HUDEP-2 (cell line): ENCODE measurements around the gene EIF4E2.

ENCODE experiments used
- DNase-seq, 76 experiments: peaks; one replicate each; lab custom pipeline; 2025; ENCODE audit not compliant: unreplicated experiment in 76 of 76; lab: John Stamatoyannopoulos, UW

The EIF4E2 gene, protein sequence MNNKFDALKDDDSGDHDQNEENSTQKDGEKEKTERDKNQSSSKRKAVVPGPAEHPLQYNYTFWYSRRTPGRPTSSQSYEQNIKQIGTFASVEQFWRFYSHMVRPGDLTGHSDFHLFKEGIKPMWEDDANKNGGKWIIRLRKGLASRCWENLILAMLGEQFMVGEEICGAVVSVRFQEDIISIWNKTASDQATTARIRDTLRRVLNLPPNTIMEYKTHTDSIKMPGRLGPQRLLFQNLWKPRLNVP

DNA sequence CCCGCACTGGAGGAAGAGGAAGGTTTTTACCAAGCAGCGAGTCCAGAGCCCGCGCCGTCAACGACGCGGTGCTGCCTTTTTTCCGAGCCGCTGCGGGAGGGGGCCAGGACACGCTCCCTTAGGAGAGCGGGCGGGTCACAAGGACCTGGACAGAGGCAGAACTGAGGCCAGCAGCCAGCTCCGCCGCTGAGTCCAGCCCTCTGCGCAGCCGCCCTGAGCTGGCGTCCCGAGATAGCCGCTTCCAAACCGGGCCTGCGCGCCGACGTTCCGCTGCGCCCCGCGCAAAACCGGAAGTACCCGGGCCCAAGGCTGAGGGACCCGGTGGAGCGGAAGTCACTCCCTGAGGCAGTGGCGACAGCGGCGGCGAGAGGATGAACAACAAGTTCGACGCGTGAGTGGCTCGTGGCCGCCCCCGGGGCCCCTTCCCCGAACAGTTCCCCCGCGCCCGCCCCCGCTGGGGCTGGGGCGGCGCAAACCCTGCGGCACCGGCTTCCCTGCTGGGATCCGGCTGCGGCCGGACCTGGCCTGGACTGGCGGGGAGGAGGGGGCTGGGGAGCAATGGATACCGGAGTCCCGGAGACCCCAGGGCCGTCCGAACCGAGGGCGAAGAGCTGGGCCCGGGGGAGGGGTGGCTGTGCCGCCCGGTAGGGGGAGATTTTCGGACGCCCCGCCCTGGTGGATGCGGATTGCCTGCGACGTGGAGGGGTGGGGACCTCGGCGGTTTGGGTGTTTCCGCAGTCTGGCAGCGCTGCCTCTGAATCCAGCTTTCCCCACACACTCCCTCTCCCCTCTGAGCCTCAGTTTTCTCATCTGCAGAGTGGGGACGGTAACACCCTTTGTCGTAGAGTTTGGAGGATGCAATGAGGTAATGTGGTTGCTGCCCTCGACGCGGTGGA, at the start of gene EIF4E2, which contains the start of gene TIGD1:
EIF4E2 (plus strand) TSS at position 336 of the 896 bp plus-strand sequence; CDS start at position 372, 36 bp downstream.
TIGD1 (minus strand) TSS at position 204 of the 896 bp plus-strand sequence. CDS start 675 bp downstream, outside the sequence.
- peak; percentile 15 to 94 (median 84) for DNase-seq

DNA sequence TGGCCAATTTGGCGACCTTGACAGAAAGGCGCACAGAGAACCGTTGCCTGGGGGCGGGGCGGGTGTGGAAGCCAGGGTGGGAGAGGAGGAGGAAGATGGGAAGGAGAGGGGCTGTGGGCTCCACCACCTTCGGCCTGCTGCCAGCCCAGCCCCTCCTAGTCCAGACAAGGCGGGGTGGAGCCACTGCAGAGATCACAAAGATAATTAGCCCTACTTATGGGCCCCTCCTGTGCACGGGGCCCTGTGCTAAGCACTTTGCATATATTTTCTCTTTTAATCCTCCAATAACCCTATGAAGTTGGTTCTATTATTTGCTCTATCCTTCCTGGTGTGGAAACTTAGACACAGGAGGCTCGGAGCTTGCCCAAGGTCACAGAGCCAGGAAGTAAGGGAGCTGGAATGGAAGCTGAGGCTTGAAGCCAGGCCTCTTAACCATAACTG, 49.1 kb upstream of the EIF4E2 start:
- no peak for DNase-seq

DNA sequence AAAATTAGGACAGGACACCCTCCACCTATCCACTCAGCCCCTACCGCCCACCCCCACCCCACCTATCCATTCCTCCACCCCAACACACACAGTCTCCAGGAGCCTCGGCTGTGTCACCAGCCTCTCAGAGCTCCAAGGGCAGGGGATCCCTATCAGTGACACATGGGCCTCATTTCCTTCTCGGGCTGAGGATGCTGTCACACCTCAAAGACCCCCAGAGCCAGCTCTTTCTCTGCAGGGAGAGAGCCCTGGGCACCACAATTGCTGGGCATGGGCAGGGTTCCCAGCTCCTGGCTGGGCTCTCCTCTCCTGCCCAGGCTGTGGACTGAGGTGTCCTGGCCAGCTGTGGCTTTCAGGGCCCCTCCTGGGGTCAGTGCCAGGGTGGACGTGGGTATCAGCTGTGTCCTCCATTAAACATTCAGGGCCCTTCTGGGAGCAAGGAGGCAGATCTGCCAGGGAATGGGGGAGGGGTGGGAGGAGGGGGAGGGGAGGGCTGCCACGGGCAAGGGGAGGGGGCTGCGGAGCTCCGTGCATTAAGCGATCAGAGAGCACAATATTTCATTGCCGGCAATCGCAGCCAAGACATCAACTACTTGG, 48.6 kb upstream of the EIF4E2 start:
- DNase-seq, result no peak

DNA sequence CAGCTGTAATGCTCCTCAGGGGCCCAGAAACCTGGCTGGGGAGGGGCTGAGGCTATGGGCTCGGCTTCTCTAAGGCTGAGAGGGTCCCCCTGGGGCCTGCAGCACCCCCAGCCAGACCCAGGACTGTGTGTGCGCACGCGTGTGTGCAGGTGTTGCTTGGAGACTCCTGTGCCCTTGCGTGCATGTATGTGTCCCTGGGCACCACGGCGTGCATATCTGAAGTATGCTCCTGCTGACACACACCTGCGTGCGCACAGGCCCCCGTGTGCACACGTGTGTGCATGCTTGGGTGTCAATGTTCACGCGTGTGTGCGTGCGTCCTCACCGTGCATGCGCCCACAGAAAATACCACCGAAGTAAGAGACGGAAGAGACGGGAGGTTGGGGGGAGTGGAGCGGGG, 48.0 kb upstream of the EIF4E2 start:
- DNase-seq, result no peak

DNA sequence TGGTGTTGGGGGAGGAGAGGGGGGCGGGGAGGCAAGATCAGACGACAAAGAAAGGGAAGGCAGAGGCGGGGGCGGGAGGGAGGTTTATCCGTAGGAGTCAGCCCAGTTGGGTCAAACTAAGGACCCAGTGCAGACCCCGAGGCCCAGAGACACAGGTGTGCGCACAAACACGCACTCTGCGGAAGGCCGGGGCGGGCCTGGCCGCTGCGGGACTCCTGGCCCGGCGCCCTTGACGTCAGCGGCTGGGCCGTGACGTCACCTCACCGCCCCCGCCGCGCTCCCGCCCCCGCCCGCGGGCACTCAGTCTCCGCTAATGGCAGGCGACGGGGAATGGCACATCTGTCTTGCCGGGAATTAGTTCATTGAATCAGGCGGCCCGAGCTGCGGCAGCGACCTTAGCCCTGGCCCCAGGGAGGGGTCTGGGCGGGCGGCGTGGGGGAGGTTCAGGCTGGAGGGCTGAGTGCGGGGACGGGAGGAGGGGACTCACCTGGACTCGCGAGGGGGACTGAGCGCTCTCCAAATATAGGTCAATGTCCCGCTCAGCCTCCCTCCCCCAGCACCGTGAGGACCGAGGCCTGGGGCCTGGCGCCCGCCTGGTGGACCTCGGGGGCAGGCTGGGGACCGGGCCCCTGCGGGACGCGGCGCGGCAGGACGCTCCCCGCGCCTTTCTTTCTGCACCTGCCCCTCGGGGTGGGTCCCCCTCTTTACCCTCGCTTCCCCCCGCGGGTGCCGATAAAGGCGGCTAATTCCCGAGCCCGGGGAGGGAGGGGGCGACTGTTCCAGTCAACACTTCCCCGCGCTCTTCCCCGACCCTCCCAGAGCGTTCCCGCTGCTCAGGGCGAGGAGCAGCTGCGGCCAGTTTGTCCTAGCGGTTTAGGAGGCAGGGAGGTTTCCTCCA, 47.3 kb upstream of the EIF4E2 start:
- DNase-seq, result peak in 1 of 76 experiments; percentile 20

DNA sequence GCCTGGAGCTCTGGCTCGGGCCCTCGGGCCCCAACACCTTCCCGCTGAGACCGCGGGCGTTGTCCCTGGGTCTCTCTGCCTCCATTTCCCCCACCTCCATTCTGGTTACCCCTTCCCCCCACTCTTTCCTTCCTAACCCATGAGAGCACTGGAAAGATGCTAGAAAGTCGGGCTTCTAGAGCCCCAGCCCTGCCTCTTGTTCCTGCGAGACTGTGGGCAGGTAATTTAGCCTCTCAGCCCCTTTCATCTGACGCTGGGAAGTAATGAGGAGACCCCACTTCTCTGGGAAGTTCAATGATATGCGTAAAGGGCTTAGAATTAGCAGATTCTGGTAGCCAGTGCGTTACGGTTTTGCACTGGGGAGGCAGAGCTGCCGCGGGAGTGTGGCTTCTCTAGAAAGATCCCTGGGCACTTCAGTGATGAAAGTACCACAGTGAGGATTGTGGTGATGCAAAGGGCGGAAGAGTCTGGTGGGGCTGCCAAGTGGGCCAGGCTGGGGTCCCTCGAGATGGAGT, 46.6 kb upstream of the EIF4E2 start:
- no peak for DNase-seq

DNA sequence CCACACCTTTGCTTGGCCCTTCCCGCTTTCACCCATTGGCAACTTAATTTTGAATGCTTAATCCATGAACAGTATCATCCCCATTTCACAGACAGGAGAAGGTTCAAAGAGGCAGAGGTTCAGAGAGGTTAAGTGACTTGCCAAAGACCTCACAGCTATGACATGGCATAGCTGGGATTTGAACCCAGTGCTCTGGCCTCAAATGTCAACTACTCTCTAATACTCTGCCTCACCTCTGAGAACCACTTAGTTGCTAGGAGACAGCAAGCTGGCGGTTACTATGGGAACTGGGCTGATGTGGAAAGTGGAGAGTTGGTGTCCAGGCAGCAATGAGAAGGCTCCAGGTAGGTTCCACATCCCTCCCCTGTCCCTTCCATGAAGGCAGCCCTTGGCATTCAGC, 46.1 kb upstream of the EIF4E2 start:
- DNase-seq, result no peak

DNA sequence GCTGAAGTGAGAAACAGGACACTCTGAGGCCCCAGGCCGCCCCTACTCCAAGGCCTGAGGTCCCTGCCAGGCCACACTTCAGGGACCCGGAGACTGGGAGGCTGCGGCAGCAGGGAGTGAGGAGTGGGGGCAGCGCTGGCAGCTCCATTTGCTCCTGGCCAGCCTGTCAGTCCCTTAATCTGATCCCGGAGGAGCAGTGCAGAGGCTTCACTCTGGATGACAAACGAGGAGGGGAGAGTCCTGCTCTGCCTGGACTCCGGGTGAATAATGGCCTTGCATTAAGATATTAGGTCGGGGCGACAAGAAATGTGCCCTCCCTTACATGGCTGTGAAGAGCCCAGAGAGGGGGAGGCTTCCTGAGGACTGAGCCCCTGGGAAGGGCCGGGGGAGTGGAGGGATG, 44.6 kb upstream of the EIF4E2 start:
- no peak for DNase-seq

DNA sequence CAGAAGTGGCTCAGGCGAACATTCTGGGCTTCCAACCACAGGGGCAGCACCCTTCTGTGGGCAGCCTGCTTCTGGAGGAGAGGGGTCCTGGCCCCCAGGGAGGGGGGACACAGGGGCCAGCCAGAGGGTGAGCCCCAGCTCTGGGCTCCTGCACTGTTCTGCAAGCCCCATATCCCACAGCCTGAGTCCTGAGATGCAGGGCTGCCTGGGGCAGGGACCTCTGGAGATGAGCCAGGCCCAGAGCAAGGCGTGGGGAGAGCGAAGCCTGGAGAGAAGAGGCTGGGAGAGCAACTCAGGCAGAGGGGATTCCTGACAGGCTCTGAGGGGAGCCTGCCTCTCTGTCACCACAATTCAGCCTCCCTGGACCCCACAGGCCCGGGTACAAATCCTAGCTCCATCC, 43.8 kb upstream of the EIF4E2 start:
- DNase-seq, result no peak

DNA sequence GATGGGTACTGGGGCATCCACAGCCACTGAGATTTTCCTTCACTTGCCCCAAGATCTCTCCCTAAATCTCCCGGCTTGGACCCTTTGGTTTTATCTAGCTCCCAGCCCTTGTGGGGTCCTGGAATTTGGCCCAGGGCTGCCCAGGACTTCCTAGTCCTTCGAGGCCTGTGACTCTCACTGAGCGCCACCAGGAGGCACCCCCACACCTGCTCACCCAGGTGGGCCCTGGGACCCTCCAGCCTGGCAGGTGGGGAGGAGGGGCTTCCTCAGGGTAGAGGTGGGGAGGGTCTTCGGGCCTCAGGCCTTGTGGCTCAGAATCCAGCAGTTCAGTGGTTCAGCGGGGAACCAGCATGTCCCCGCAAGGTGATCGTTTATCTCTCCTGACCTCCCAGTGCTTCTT, 42.2 kb upstream of the EIF4E2 start:
- no peak for DNase-seq

DNA sequence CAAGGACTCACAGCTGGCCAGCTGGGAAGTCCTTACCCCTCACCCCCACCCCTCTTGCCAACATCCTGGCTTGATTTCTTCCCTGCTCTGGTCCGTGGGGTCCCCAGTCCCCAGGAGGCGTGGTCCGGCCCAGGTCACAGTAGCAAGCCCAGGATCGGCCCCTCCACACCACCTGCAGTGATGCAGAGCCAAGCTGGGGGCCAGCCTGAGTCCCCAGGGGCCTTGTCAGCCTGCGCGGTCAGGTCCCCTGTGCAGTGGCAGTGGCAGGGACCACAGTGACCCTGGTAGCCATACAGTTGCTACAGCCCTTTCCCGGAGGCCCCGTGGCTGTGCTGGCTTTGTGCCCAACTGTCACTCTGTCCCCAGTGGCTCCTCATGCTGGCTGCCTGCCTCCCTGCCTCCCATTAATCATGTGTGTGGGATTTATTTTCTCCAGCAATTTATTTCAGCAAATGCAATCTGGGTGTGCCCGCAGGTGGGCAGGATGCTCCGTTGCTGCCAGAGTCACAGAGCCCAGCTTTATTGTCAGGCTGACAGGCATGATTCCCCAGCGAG, 39.1 kb upstream of the EIF4E2 start:
- DNase-seq, result peak in 1 of 76 experiments; percentile 6

DNA sequence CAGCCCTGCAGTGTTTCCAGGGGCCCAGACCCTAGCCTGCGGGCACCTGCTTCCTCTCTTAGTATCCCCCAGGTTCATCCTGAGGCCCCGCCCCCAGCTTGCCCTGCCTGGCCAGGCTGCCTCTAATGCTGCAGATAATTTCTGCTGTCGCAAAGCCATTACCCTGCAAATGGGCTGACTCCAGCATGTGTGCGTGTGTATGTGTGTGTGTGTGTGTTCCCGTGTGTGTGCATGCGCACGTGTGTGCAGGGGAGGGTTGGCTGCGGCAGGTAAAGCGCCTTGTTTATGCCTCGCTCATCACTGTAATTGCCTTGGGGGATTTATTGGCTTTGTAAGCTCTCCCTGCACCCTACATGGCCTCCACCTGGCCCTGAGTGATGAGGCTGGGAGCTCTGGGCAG, 37.9 kb upstream of the EIF4E2 start:
- no peak for DNase-seq

DNA sequence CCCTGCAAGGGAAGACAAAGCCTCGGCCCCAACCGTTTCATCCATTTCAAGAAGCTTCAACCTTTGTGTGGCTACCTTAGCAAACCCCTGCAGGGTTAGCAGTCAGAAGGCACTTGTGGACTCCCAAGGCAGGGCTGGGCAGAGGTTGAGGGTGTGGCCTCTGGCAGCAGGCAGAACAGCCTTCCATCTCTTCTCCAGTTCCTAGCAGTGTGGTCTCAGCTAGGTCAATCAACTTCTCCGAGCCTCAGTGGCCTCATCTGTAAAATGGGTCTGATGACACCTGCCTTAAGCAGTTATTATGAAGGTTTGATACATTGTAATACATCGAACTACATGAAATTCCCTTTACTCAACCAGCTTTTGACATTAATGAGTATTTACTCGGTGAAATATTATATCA, 37.1 kb upstream of the EIF4E2 start:
- no peak for DNase-seq

DNA sequence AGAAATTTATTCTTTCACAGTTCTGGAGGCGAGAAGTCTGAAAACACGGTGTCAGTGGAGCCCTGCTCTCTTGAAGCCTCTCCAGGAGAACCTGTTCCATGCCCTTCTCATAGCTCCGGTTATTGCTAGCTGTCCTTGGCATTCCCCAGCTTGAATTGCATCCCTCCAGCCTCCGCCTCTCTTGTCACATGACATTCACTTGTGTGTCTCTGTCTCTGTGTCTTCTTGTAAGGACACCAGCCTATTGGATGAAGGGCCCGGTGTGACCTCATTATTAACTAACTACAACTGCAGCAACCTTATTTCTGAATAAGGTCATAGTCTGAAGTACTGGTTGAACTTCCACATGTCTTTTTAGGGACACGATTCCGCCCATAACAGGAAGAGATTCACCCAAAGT, 34.9 kb upstream of the EIF4E2 start:
- DNase-seq, result no peak

DNA sequence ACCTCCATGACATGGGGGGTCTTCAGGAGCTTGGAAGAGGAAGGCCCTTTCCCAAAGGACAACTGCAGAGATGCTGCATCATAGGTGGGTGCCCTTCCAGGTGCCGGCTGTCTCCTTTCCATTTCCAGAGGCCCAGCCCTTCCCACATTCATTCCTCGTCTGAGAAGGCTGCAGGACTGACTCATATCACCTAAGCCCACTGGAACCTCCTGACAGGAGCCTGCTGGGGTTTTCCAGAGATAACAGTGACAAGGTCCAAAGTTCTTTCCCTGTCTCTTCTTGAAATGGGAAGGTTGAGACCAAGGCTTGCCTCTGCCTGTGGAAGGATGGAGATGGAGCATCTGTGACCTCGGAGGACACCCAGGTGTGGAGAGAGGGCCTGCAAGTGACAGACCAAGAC, 33.9 kb upstream of the EIF4E2 start:
- DNase-seq, result no peak

DNA sequence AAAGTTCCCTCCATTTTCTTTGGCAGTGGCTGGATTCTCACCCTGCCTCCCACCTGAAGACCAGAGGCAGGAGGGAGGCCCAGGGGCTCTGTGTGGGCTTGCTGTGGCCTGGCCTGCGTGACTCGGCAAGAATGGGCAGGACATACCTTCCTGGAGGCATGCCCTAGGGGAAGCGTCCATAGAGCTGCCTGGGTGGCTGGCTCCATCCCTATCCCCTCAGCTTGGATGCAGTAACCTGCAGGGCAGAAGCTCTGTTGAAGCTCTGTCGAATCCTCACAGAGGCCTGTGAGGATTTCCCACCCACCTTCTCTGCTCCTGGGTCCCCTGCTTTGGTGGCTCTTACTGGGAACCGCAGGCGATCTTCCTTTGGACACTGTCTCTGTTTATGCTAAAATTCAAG, 31.6 kb upstream of the EIF4E2 start:
- no peak for DNase-seq

DNA sequence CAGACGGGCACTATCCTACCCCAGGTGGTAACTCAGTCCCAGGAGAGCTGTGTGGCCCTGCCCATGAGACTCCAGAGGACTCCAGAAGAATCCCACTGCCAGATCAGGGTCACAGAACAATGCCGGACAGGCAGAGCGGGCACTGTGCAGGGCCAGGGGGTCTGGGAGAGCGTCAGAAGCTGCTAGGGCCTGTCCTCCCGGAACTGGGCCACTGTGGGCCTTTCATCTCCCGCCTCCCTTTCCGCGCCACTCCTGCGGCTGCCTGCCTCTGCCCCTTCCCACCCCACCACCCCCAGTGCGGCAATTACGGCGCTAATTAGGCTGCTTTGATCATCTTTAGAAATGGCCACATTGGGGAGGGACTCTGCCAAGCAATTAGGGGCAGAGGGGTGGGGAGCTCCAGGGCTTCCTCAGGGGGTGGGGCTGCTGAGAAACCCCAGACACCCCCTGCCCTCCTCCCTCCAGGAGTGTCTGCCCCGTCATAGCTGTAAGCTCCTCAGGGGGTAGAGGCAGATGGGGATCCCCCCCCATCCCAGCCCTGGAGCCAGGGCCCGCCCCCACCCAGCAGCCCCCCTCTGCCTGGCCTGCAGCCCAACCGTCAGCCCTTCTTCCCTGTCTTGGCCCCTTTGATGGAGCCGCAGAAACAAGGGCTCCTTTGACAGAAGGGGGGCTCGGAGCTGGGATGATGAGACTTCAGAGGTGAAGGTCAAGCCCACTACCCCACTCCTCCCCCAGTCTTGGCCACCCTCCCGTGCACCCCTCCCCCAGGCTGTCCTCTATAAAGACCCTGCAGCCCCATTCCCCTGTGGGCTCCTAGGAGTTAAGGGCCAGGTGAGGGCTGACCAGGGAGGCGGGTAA, 30.7 kb upstream of the EIF4E2 start, which contains the start of gene PRSS56:
PRSS56 (plus strand) TSS at position 808 of the 858 bp plus-strand sequence. CDS start 211 bp downstream, outside the sequence.
- DNase-seq, result no peak

DNA sequence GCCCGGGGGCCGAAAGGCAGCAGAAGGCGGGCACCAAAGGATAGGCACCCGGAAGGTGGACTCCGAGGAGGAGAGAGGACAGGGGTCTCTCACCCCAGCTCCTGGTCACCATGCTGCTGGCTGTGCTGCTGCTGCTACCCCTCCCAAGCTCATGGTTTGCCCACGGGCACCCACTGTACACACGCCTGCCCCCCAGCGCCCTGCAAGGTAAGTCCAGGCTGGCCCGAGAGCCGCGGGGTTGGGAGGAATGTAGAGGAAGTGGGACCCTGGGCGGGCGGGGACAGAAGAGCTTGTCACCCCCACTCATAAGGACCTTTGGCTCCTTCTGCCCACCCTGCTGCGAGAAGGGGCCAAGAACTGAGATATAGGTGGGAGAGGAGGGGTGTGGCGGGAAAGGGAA, 30.0 kb upstream of the EIF4E2 start:
- DNase-seq, result no peak

DNA sequence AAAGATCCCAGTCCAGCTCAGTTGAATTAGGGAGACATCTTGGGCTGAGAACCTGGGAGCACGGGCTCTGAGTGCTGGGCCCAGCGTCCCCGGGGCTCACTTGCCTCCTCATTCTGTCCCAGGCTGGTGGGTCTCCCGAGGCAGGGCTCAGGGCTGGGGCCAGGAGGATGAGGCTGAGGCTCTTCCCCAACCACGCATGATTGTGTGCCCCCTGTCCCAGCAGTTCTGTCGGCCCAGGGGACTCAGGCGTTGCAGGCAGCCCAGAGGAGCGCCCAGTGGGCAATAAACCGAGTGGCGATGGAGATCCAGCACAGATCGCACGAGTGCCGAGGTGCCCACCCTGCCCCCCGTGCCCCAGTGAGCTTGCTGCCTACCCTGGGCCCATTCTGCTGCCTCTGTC, 29.4 kb upstream of the EIF4E2 start:
- DNase-seq, result no peak
